KMS-11 (cell line): ENCODE data around the gene CDH13.

ENCODE experiments used
- H2AFZ ChIP-seq: fragments of 200-600 bp; sonication (generic); 2 replicates; pipeline ENCODE4 v1.6.1; 2016; ENCODE audit warnings: antibody characterized with exemption, mixed run types, low read depth
- H3K27ac ChIP-seq: fragments of 200-600 bp; sonication (generic); 2 replicates; pipeline ENCODE4 v1.6.1; 2016; ENCODE audit warnings: mild to moderate bottlenecking, mixed run types
- H3K27me3 ChIP-seq: fragments of 200-600 bp; sonication (generic); 2 replicates; pipeline ENCODE4 v1.6.1; 2017; ENCODE audit warnings: mild to moderate bottlenecking, low read depth, mixed run types, moderate library complexity; ENCODE audit not compliant: insufficient read depth
- H3K36me3 ChIP-seq: fragments of 200-600 bp; sonication (generic); 2 replicates; pipeline ENCODE4 v1.6.1; 2017; ENCODE audit warnings: mild to moderate bottlenecking, mixed run types; ENCODE audit not compliant: insufficient read depth
- H3K4me1 ChIP-seq: fragments of 200-600 bp; sonication (generic); 2 replicates; pipeline ENCODE4 v1.6.1; 2016; ENCODE audit warnings: mild to moderate bottlenecking, low read depth, mixed run types; ENCODE audit not compliant: poor library complexity, severe bottlenecking
- H3K4me2 ChIP-seq: fragments of 200-600 bp; sonication (generic); 2 replicates; pipeline ENCODE4 v1.7.0; 2016; ENCODE audit warnings: mild to moderate bottlenecking, mixed run types
- H3K4me3 ChIP-seq: fragments of 200-600 bp; sonication (generic); IDR thresholded peaks from 2 replicates; pipeline ENCODE4 v1.6.1; 2017; ENCODE audit warnings: low read depth, low read length, mixed read lengths; ENCODE audit not compliant: insufficient read depth
- H3K79me2 ChIP-seq: fragments of 200-600 bp; sonication (generic); 2 replicates; pipeline ENCODE4 v1.6.1; 2016; ENCODE audit warnings: low read depth, mixed run types; ENCODE audit not compliant: insufficient read depth
- H3K9ac ChIP-seq: fragments of 200-600 bp; sonication (generic); 2 replicates; pipeline ENCODE4 v1.6.1; 2016; ENCODE audit warnings: mild to moderate bottlenecking, mixed run types
- H4K20me1 ChIP-seq: fragments of 200-600 bp; sonication (generic); 2 replicates; pipeline ENCODE4 v1.6.1; 2016; ENCODE audit warnings: mild to moderate bottlenecking, mixed run types; ENCODE audit not compliant: insufficient read depth
- TF ChIP-seq, protein P1 (sequence below): fragments of 200-600 bp; sonication (generic); conservative IDR thresholded peaks from 2 replicates; pipeline ENCODE4 v1.6.1; 2017; ENCODE audit warnings: low read depth, mild to moderate bottlenecking, antibody characterized with exemption, low read length, moderate library complexity, mixed read lengths

The CDH13 gene

DNA sequence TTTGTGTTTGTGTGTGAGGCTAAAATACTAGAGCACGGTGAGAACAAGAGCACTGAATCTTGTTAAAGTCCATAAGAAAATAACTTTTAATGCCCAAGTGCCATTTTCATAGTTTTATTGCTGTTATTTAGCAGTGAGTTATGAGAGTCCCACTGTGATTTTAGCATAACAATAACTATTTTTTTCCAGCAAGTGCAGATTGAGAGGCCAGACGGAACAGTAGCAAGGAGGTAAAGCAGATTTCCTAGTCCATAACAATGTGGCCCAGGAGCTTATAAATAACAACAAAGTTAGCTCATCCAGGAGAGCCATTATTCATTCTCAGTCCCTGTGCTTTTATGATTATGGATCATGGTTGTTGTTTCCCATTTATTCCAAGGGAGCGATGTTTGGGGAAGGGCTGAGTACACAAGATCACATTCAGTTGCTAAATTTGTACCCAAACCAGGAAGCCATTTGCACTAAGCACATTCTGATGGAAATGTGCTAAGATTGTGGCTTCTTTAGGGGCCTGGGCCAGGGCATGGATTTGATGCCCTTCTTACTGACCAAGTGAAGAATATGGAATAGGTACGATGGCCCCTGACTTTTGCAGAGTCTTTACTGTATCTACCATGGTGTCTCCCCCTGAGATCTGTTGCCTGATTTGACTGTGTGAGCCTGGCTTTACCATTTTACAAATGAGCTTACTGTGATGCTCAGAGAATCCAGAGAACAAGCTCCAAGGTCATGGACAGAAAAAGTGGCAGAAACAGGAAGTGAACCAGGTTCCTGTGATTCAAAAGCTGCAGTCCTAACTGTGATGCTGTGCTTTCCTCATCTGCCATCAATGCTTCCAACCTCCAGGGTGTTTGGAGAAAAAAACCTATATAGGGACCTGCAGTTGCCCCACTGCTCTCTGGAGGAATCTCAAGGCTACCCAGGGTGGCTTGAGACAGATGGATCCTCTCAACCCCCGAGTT, 976.3 kb downstream of the CDH13 start:
- Histone ChIP-seq H3K27ac (no peak overlapping the region), H3K4me1 (no peaks in the 10 kb centered on the region), H3K27me3 (no peaks in the 10 kb centered on the region), H3K79me2 (no peaks in the 10 kb centered on the region), H3K4me3 (no peak overlapping the region), H3K4me2 (no peak overlapping the region), H4K20me1 (no peaks in the 10 kb centered on the region), H3K36me3 (no peaks in the 10 kb centered on the region), H2AFZ (no peak overlapping the region), H3K9ac (no peak overlapping the region)
- TF ChIP-seq, protein P1, sequence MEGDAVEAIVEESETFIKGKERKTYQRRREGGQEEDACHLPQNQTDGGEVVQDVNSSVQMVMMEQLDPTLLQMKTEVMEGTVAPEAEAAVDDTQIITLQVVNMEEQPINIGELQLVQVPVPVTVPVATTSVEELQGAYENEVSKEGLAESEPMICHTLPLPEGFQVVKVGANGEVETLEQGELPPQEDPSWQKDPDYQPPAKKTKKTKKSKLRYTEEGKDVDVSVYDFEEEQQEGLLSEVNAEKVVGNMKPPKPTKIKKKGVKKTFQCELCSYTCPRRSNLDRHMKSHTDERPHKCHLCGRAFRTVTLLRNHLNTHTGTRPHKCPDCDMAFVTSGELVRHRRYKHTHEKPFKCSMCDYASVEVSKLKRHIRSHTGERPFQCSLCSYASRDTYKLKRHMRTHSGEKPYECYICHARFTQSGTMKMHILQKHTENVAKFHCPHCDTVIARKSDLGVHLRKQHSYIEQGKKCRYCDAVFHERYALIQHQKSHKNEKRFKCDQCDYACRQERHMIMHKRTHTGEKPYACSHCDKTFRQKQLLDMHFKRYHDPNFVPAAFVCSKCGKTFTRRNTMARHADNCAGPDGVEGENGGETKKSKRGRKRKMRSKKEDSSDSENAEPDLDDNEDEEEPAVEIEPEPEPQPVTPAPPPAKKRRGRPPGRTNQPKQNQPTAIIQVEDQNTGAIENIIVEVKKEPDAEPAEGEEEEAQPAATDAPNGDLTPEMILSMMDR, result no peak

DNA sequence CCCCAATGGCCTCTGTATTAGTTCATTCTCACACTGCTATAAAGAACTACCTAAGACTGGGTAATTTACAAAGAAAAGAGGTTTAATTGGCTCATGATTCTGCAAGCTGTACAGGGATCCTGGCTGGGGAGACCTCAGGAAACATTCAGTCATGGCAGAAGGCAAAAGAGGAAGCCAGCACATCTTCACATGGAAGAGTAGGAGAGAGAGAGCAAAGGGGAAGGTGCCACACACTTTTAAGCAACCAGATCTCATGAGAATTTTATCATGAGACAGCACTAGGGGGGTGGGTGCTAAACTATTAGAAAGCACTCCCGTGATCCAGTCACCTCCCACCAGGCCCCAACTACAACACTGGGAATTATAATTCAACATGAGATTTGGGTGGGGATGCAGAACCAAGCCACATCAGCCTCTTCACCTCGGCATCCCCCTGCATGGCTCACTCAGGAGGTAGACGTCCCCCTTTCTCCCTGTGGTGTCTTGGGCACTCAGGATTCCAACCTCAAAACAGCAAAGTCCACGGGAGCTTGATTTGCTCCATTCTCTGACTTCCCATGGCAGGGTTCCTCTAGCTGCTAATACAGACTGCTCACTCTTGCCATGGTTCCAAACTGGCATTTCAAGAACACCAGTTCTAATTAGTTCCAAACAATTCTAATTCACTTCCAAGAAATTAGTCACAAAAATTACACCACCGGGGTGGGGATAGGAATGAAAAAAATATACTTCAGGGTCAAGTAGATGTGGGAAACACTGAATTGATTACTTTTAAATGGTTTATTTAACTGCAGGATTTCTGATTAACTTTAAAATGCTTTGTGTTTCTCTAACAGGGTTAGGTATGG, 977.2 kb downstream of the CDH13 start:
- H3K4me3 ChIP-seq, result no peak overlapping the region
- H3K4me1 ChIP-seq, result no peaks in the 10 kb centered on the region
- TF ChIP-seq, protein P1, result no peak
- H3K4me2 ChIP-seq, result no peak overlapping the region
- no peak overlapping the region for H2AFZ ChIP-seq
- H3K27ac ChIP-seq, result no peak overlapping the region
- H3K36me3 ChIP-seq, result no peaks in the 10 kb centered on the region
- no peaks in the 10 kb centered on the region for H3K27me3 ChIP-seq
- H4K20me1 ChIP-seq, result no peaks in the 10 kb centered on the region
- H3K9ac ChIP-seq, result no peak overlapping the region
- no peaks in the 10 kb centered on the region for H3K79me2 ChIP-seq

DNA sequence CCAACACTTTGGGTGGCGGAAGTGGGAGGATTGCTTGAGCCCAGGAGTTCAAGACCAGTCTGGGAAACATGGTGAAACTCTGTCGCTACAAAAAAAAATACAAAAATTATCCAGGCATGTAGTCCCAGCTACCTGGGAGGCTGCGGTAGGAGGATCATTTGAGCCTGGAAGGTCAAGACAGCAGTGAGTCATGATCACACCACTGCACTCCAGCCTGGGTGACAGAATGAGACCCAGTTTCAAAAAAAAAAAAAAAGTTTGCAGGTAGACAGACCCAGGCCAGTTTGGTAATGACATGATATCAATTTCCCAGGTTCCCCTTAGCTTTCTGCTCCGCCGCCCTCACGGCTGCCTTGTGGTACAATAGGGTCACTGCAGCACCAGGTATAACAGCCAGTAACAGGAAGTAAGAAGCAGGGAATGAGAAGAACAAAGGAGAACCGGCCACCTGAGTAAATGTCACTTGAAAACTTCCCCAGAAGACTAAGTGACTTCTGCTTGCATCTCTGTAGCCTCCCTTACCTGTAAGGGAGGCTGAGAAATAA, 979.8 kb downstream of the CDH13 start:
- no peaks in the 10 kb centered on the region for H3K79me2 ChIP-seq
- H3K9ac ChIP-seq, result no peak overlapping the region
- H4K20me1 ChIP-seq, result no peaks in the 10 kb centered on the region
- H3K4me3 ChIP-seq, result no peak overlapping the region
- H3K27me3 ChIP-seq, result no peaks in the 10 kb centered on the region
- no peak overlapping the region for H2AFZ ChIP-seq
- TF ChIP-seq, protein P1, result no peak
- no peak overlapping the region for H3K27ac ChIP-seq
- H3K36me3 ChIP-seq, result no peaks in the 10 kb centered on the region
- H3K4me1 ChIP-seq, result no peaks in the 10 kb centered on the region
- H3K4me2 ChIP-seq, result no peak overlapping the region

DNA sequence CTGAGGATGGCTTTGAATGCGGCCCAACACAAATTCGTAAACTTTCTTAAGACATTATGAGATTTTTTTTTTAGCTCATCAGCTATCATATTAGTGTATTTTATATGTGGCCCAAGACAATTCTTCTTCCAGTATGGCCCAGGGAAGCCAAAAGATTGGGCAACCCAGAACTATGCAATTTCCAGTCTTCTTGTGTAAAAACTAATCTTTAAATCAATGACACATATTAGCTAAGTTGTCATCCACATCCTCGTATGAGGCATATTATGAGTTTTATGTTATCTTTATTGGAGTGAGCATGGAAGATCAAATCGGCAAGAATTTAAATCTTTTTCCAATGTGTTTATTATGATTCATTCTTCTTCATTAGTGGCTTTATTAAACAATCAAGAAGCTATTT, 982.4 kb downstream of the CDH13 start:
- TF ChIP-seq, protein P1, result no peak
- Histone ChIP-seq H3K4me2 (no peak overlapping the region), H3K27me3 (no peaks in the 10 kb centered on the region), H2AFZ (no peak overlapping the region), H3K4me3 (no peak overlapping the region), H3K27ac (no peak overlapping the region), H3K36me3 (no peaks in the 10 kb centered on the region), H3K9ac (no peak overlapping the region), H4K20me1 (no peaks in the 10 kb centered on the region), H3K79me2 (no peaks in the 10 kb centered on the region), H3K4me1 (no peaks in the 10 kb centered on the region)
